GM12878 (cell line): ENCODE results near the gene UBE2F. TPM values are rescaled to one million over a fixed set of nuclear protein-coding genes. Genes with fewer than 3 reads are reported as not detected.

Experiments
- ATAC-seq: fragments of 200-7000 bp; cut with Tn5 transposase; 3 replicates; pipeline ENCODE4 v1.9.1; 2020; ENCODE audit warnings: mild to moderate bottlenecking, moderate library complexity
- BruUV-seq: library from RNA; stranded (reverse); fragments of 400-500 nt; replicated peaks from 2 replicates; lab custom pipeline; 2021; lab: Mats Ljungman, UMichigan
- CTCF ChIA-PET: fragments of 300-600 bp; sonication (Branson Sonifier 250); formaldehyde crosslinking; extraction: SDS; loops from one replicate; lab custom pipeline; 2021; ENCODE audit warnings: inconsistent platforms; lab: Yijun Ruan, JAX
- POLR2A ChIA-PET: fragments of 350-600 bp; formaldehyde crosslinking; extraction: SDS; loops from one replicate; lab custom pipeline; 2021; ENCODE audit warnings: inconsistent platforms; lab: Charles Lee
- RAD21 ChIA-PET: fragments of 300-600 bp; sonication (Branson Sonifier 250); formaldehyde crosslinking; loops from one replicate; lab custom pipeline; 2023; ENCODE audit warnings: antibody characterized with exemption; ENCODE audit not compliant: unreplicated experiment; lab: Charles Lee
- SMC1A ChIA-PET: fragments of 300-600 bp; sonication (Branson Sonifier 250); formaldehyde crosslinking; loops from one replicate; lab custom pipeline; 2023; ENCODE audit not compliant: unreplicated experiment, uncharacterized antibody; lab: Charles Lee
- DNase-seq: peaks from one replicate; pipeline ENCODE4 v3.0.0-alpha.2; 2011; ENCODE audit warnings: low read depth, low spot score
- FAIRE-seq: peaks from 3 replicates; lab custom pipeline; 2011; peaks lifted over from hg19 to GRCh38; lab: Jason Lieb, UNC
- H2AFZ ChIP-seq: 2 replicates; pipeline ENCODE4 v1.6.0; 2011; ENCODE audit warnings: low read depth, low read length, control low read depth; ENCODE audit not compliant: control insufficient read depth
- H3K27ac ChIP-seq: 2 replicates; pipeline ENCODE4 v1.5.1; 2011; ENCODE audit warnings: control low read depth; ENCODE audit not compliant: control insufficient read depth, insufficient read depth
- H3K27me3 ChIP-seq, 2 experiments: replicated peaks in 1 of 2; 2 replicates each; pipeline versions ENCODE4 v1.6.0 to v1.6.1; 2011; ENCODE audit warnings: low read length in 1 of 2; ENCODE audit not compliant: control insufficient read depth in 2 of 2, insufficient read depth in 2 of 2
- H3K36me3 ChIP-seq, 2 experiments: 2 replicates each; pipeline ENCODE4 v1.5.1; 2011; ENCODE audit warnings: low read length in 1 of 2; ENCODE audit not compliant: control insufficient read depth in 2 of 2, insufficient read depth in 2 of 2
- H3K4me1 ChIP-seq: 2 replicates; pipeline ENCODE4 v1.6.1; 2011; ENCODE audit warnings: mild to moderate bottlenecking, low read length, moderate library complexity, mixed read lengths; ENCODE audit not compliant: control insufficient read depth, insufficient read depth
- H3K4me2 ChIP-seq: 2 replicates; pipeline ENCODE4 v1.6.0; 2011; ENCODE audit warnings: control low read depth; ENCODE audit not compliant: control insufficient read depth, insufficient read depth
- H3K4me3 ChIP-seq: fragments of 200-600 bp; sonication (generic); 2 replicates; pipeline ENCODE4 v1.5.1; 2016
- H3K79me2 ChIP-seq: 2 replicates; pipeline ENCODE4 v1.6.0; 2011; ENCODE audit warnings: low read length; ENCODE audit not compliant: control insufficient read depth, insufficient read depth
- H3K9ac ChIP-seq: 2 replicates; pipeline ENCODE4 v1.8.0; 2011; ENCODE audit warnings: low read length, control low read depth, mixed read lengths; ENCODE audit not compliant: control insufficient read depth, insufficient read depth
- H3K9me3 ChIP-seq: replicated peaks from 3 replicates; pipeline ENCODE4 v1.5.1; 2011; ENCODE audit warnings: mild to moderate bottlenecking, low read length; ENCODE audit not compliant: control insufficient read depth, insufficient read depth
- H4K20me1 ChIP-seq: 2 replicates; pipeline ENCODE4 v1.6.0; 2011; ENCODE audit not compliant: control insufficient read depth, insufficient read depth
- CHD4 ChIP-seq: fragments of 200-600 bp; sonication (generic); IDR thresholded peaks from 2 replicates; pipeline ENCODE4 v1.6.1; 2016; ENCODE audit warnings: mild to moderate bottlenecking
- ETV6 ChIP-seq, 2 experiments: fragments of 450-650 bp in 1 of 2; IDR thresholded peaks in 1 of 2; conservative IDR thresholded peaks in 1 of 2; 2 replicates each; pipeline ENCODE4 v1.6.1; 2014; ENCODE audit warnings: antibody characterized with exemption in 1 of 2, borderline replicate concordance in 1 of 2, low read depth in 1 of 2, mild to moderate bottlenecking in 1 of 2, moderate library complexity in 1 of 2
- HCFC1 ChIP-seq: fragments of 150-350 bp; IDR thresholded peaks from 2 replicates; pipeline ENCODE4 v1.6.1; 2014; ENCODE audit warnings: low read length
- NFYB ChIP-seq: IDR thresholded peaks from 2 replicates; pipeline ENCODE4 v1.6.1; 2011; ENCODE audit warnings: low read depth, mild to moderate bottlenecking, low read length, improper control_type of control experiment, moderate library complexity; ENCODE audit not compliant: insufficient read depth
- PAX5 ChIP-seq: IDR thresholded peaks from 2 replicates; pipeline ENCODE4 v1.6.1; 2011; ENCODE audit warnings: low read depth, low read length, borderline replicate concordance
- RELB ChIP-seq: fragments of 450-650 bp; IDR thresholded peaks from 2 replicates; pipeline ENCODE4 v1.6.1; 2017; ENCODE audit warnings: low read depth, mild to moderate bottlenecking, moderate library complexity
- SIN3A ChIP-seq: IDR thresholded peaks from 2 replicates; pipeline ENCODE4 v1.6.1; 2012; ENCODE audit warnings: low read depth, low read length, improper control_type of control experiment
- ZNF207 ChIP-seq: fragments of 450-650 bp; IDR thresholded peaks from 2 replicates; pipeline ENCODE4 v1.6.1; 2014; ENCODE audit warnings: antibody characterized with exemption, mild to moderate bottlenecking, borderline replicate concordance
- ZNF384 ChIP-seq: IDR thresholded peaks from 2 replicates; pipeline ENCODE4 v1.6.1; 2012; ENCODE audit warnings: low read depth, mild to moderate bottlenecking, low read length, improper control_type of control experiment, borderline replicate concordance
- ZZZ3 ChIP-seq: IDR thresholded peaks from 2 replicates; pipeline ENCODE4 v1.6.1; 2011; ENCODE audit warnings: low read depth; ENCODE audit not compliant: control insufficient read depth, insufficient read length
- WGBS: methylation state at CpG from one replicate; pipeline ENCODE4 v1.1.6; 2016; ENCODE audit warnings: low lambda C conversion rate; ENCODE audit not compliant: insufficient replicate concordance, insufficient coverage; ENCODE audit errors: missing lambda C conversion rate; 5-methylcytosine and 5-hydroxymethylcytosine counted together
- in situ Hi-C: fragments of 300-500 bp; cut with MboI; formaldehyde crosslinking; loops from 9 replicates; pipeline ENCODE4 v1.14.3; 2018; ENCODE audit warnings: mixed read lengths
- intact Hi-C: fragments of 100-400 bp; cut with micrococcal nuclease; formaldehyde crosslinking; loops from one replicate; pipeline ENCODE4 v1.14.2; 2022; ENCODE audit not compliant: unreplicated experiment
- polyA plus RNA-seq, 11 experiments: library from polyadenylated mRNA; depleted of rRNA in 4 of 11; unstranded in 6 of 11; stranded (reverse) in 5 of 11; fragments of >200 nt; fragmentation: Nextera tagmentation in 4 of 11; fragmentation: Illumina TruSeq in 1 of 11; extraction: Ambion mirVana in 4 of 11; extraction: Trizol in 1 of 11; gene quantifications; 1 replicate in 1 of 11; 2 replicates in 10 of 11; pipeline versions ENCODE4 v1.2.1 to v1.2.3, GENCODE V29; 2011 to 2016; ENCODE audit warnings: inconsistent platforms in 2 of 11, missing spikeins in 2 of 11, low read depth in 1 of 11
- total RNA-seq, 4 experiments: library from RNA; depleted of rRNA in 3 of 4; stranded (reverse); fragments of >200 nt in 3 of 4; fragmentation: Illumina TruSeq in 1 of 4; extraction: Trizol in 1 of 4; gene quantifications; 2 replicates each; pipeline versions ENCODE4 v1.2.1 to v1.2.3, GENCODE V29; 2013 to 2021
- TF ChIP-seq, protein P1 (sequence below): IDR thresholded peaks from 2 replicates; pipeline ENCODE4 v1.6.1; 2012; ENCODE audit warnings: low read length, inconsistent platforms
- TF ChIP-seq, protein P2 (sequence below): fragments of 450-650 bp; IDR thresholded peaks from 2 replicates; pipeline ENCODE4 v1.6.1; 2017; ENCODE audit warnings: mild to moderate bottlenecking, moderate library complexity

UBE2F gene
- total and polyA plus RNA-seq, 10 of the 15 experiments (the other 5 are each of a cell fraction or from before 2014, with no cell fraction given), result 12.3 to 64.4 (median 31.5) TPM

DNA sequence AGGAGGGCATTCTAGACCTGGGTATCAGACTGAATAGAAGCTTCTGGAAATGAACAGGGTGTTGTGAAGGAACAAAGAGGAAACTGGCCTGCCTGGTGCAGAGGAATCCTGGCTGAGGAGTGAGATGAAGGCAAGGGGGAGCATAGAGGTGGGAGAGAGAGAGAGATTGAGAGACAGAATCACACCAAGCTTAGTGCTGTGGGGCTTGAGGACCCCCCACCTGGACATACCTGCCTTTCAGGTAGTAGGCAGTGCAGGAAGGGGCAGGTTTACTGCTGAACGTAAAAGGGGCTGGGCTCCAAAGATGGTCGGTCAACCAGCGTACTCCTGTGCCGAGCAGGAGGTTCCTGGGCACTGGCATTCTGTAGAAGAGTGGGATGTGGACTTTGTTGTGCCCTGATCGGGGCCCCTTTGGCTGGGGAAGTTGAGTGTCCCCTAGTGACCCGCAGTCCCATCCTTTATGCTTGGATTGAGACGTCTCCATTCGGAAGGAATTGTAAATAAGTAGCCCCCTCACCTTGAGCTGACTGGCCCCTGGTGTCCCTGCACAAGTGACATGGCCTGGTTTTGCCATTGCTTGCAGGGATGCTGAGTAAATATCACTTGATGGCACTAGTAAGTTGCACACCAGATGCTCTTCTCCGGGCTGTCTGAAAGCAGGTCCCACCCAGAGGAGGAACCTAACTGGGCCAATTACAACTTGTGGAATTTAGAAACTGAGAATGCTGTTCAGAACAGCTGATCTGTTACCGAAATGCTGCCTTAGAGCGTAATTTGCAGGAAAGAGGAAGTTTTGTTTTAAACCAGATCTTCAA is 1.4 kb downstream of the UBE2F start:
- Histone ChIP-seq H3K79me2 (peaks cover 27% of the 10 kb centered on the region), H3K36me3 (no peaks in the 10 kb centered on the region; a peak in 1 of 4 replicates), H3K9ac (peak overlapping the region; percentile 78), H3K4me3 (peak overlapping the region; percentile 76), H3K4me2 (peak overlapping the region; percentile 99), H3K27me3 (no peaks in the 10 kb centered on the region; a peak in 1 of 4 replicates), H3K4me1 (peaks cover 19% of the 10 kb centered on the region), H2AFZ (peak overlapping the region; percentile 41), H3K27ac (peak overlapping the region; percentile 17; the same call in 1 of the 2 replicates), H4K20me1 (no peaks in the 10 kb centered on the region), H3K9me3 (no peaks in the 10 kb centered on the region)
- ATAC-seq (peak; percentile 76), FAIRE-seq (peak; percentile 91), DNase-seq (peak; percentile 82)
- ChIA-PET SMC1A (interaction anchor here (0.6 to 4.0 kb wide), 23 partner anchors 13 to 659 kb away, joined by 3 to 28 read pairs (median 4); no protein-coding TSS in a partner anchor), CTCF (interaction anchor here (0.6 to 4.4 kb wide), 27 partner anchors 19 to 419 kb away, joined by 3 to 41 read pairs (median 4); partner anchors contain the start of genes KLHL30 and SCLY), POLR2A (interaction anchor here (0.6 to 1.7 kb wide), 6 partner anchors 8 to 141 kb away, joined by 3 to 9 read pairs (median 4); no protein-coding TSS in a partner anchor), RAD21 (interaction anchor here (0.5 to 4.1 kb wide), 18 partner anchors 8 to 297 kb away, joined by 3 to 28 read pairs (median 4); partner anchors contain the start of gene SCLY)
- 18% methylated on average over 11 of the region's 11 CpGs for WGBS
- in situ Hi-C loops (no loop called here), intact Hi-C loops (loop anchor here (1.0 to 5.0 kb wide), 3 partner anchors 94 to 295 kb away; partner anchors contain the start of gene SCLY)
- TSS peak; percentile 54 for BruUV-seq
- TF ChIP-seq CHD4 (no peak), PAX5 (no peak), ZZZ3 (no peak), HCFC1 (no peak), RELB (peak; percentile 43; the same call in 1 of the 2 replicates), ZNF207 (peak; percentile 37; the same call in 1 of the 2 replicates), SIN3A (peak; percentile 80), NFYB (peak; percentile 51; the same call in 1 of the 2 replicates), ZNF384 (no peak), ETV6 (conservative IDR thresholded peaks at IDR 0.05 in 1 of 2, IDR thresholded peaks at IDR 0.05 in 1 of 2; ENCODE audit: borderline replicate concordance in 1 of 2, low read depth in 1 of 2) (no peak)
- TF ChIP-seq, protein P1, sequence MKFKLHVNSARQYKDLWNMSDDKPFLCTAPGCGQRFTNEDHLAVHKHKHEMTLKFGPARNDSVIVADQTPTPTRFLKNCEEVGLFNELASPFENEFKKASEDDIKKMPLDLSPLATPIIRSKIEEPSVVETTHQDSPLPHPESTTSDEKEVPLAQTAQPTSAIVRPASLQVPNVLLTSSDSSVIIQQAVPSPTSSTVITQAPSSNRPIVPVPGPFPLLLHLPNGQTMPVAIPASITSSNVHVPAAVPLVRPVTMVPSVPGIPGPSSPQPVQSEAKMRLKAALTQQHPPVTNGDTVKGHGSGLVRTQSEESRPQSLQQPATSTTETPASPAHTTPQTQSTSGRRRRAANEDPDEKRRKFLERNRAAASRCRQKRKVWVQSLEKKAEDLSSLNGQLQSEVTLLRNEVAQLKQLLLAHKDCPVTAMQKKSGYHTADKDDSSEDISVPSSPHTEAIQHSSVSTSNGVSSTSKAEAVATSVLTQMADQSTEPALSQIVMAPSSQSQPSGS, result no peak
- TF ChIP-seq, protein P2, sequence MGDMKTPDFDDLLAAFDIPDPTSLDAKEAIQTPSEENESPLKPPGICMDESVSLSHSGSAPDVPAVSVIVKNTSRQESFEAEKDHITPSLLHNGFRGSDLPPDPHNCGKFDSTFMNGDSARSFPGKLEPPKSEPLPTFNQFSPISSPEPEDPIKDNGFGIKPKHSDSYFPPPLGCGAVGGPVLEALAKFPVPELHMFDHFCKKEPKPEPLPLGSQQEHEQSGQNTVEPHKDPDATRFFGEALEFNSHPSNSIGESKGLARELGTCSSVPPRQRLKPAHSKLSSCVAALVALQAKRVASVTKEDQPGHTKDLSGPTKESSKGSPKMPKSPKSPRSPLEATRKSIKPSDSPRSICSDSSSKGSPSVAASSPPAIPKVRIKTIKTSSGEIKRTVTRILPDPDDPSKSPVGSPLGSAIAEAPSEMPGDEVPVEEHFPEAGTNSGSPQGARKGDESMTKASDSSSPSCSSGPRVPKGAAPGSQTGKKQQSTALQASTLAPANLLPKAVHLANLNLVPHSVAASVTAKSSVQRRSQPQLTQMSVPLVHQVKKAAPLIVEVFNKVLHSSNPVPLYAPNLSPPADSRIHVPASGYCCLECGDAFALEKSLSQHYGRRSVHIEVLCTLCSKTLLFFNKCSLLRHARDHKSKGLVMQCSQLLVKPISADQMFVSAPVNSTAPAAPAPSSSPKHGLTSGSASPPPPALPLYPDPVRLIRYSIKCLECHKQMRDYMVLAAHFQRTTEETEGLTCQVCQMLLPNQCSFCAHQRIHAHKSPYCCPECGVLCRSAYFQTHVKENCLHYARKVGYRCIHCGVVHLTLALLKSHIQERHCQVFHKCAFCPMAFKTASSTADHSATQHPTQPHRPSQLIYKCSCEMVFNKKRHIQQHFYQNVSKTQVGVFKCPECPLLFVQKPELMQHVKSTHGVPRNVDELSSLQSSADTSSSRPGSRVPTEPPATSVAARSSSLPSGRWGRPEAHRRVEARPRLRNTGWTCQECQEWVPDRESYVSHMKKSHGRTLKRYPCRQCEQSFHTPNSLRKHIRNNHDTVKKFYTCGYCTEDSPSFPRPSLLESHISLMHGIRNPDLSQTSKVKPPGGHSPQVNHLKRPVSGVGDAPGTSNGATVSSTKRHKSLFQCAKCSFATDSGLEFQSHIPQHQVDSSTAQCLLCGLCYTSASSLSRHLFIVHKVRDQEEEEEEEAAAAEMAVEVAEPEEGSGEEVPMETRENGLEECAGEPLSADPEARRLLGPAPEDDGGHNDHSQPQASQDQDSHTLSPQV, result no peak
